Stimulated activated CD4-positive, alpha-beta T cell treated with anti-CD3 and anti-CD28 coated beads, Interleukin-12 subunit alpha, Interleukin-12 subunit beta, amount 100 ng/mL, for 4 hours (primary cell): ENCODE results near the gene FKTN.

Source experiments
- DNase-seq: peaks from one replicate; pipeline ENCODE4 v3.0.0-alpha.2; 2020

The FKTN gene

GRCh38 chr9:105636331-105636730 lies 78.4 kb downstream of the FKTN start:
- DNase-seq, result no peak

GRCh38 chr9:105637787-105638395 lies 80.0 kb downstream of the FKTN start:
- no peak for DNase-seq

- no peak for DNase-seq
These were observed 82.0 kb downstream of the FKTN start for GRCh38 chr9:105639936-105640335.

- DNase-seq, result no peak
These were observed 85.9 kb downstream of the FKTN start for GRCh38 chr9:105643795-105644194.

GRCh38 chr9:105646879-105647594 lies 89.1 kb downstream of the FKTN start:
- no peak for DNase-seq

GRCh38 chr9:105647595-105648349 lies 89.8 kb downstream of the FKTN start:
- no peak for DNase-seq

GRCh38 chr9:105651806-105652205 lies 93.9 kb downstream of the FKTN start:
- no peak for DNase-seq

GRCh38 chr9:105656131-105656921 lies 98.4 kb downstream of the FKTN start:
- DNase-seq, result no peak

GRCh38 chr9:105658351-105658750 lies 100.4 kb downstream of the FKTN start:
- DNase-seq, result no peak

GRCh38 chr9:105661011-105661410 lies 103.1 kb downstream of the FKTN start:
- DNase-seq, result no peak

- DNase-seq, result no peak
These were observed 104.5 kb downstream of the FKTN start, which contains the start of gene TAL2 for GRCh38 chr9:105662184-105663104. TAL2 (plus strand) TSS chr9:105662457; CDS start chr9:105662497, 40 bp downstream.

GRCh38 chr9:105663914-105664313 lies 106.0 kb downstream of the FKTN start:
- DNase-seq, result no peak

- no peak for DNase-seq
These were observed 109.9 kb downstream of the FKTN start for GRCh38 chr9:105667867-105668266.

- DNase-seq, result no peak
These were observed 112.4 kb downstream of the FKTN start for GRCh38 chr9:105670315-105670714.

GRCh38 chr9:105670775-105671174 lies 112.8 kb downstream of the FKTN start:
- no peak for DNase-seq

- no peak for DNase-seq
These were observed 114.8 kb downstream of the FKTN start for GRCh38 chr9:105672711-105673234.

GRCh38 chr9:105673850-105674387 lies 116.0 kb downstream of the FKTN start:
- no peak for DNase-seq

GRCh38 chr9:105676351-105676923 lies 118.5 kb downstream of the FKTN start:
- DNase-seq, result no peak

GRCh38 chr9:105678163-105678562 lies 120.2 kb downstream of the FKTN start:
- DNase-seq, result no peak

GRCh38 chr9:105678781-105679180 lies 120.8 kb downstream of the FKTN start:
- DNase-seq, result no peak
